H7 (cell line): ENCODE results near the gene SPATC1L. TPM values are rescaled to one million over a fixed set of nuclear protein-coding genes. Genes with fewer than 3 reads are reported as not detected.
"Not testable (repeated sequence)": the region's sequence is repeated elsewhere in the genome, so short reads cannot be mapped to it uniquely, and the experiment has no call there.

Experiments
- DNase-seq: peaks from one replicate; pipeline ENCODE4 v3.0.0; 2012
- H3K27me3 ChIP-seq: 2 replicates; pipeline ENCODE4 v1.6.0; 2011; ENCODE audit warnings: mild to moderate bottlenecking, low read length; ENCODE audit not compliant: control insufficient read depth, insufficient read depth
- H3K36me3 ChIP-seq: replicated peaks from 2 replicates; pipeline ENCODE4 v1.5.1; 2011; ENCODE audit warnings: low read length; ENCODE audit not compliant: control insufficient read depth, insufficient read depth
- H3K4me3 ChIP-seq: 2 replicates; pipeline ENCODE4 v1.5.1; 2011; ENCODE audit warnings: low read depth, mild to moderate bottlenecking, control low read depth, low read length, moderate library complexity; ENCODE audit not compliant: insufficient read depth
- total RNA-seq: library from RNA; depleted of rRNA; stranded (reverse); fragments of >200 nt; shearing (Covaris generic); gene quantifications from 2 replicates; pipeline ENCODE4 v1.2.3, GENCODE V29; 2014

SPATC1L gene
- total RNA-seq, 1 experiment from 2014 or later: 35.5 TPM

GRCh38 chr21:46150491-46151121 lies 33.7 kb downstream of the SPATC1L start:
- Histone ChIP-seq H3K36me3 (no peaks in the 10 kb centered on the region), H3K4me3 (no peak overlapping the region), H3K27me3 (no peaks in the 10 kb centered on the region)
- peak; percentile 59 for DNase-seq

- no peak for DNase-seq
- Histone ChIP-seq H3K36me3 (no peaks in the 10 kb centered on the region), H3K4me3 (no peak overlapping the region), H3K27me3 (no peaks in the 10 kb centered on the region)
Measured at GRCh38 chr21:46150073-46150472, 34.2 kb downstream of the SPATC1L start.

GRCh38 chr21:46149205-46149901 lies 34.9 kb downstream of the SPATC1L start:
- DNase-seq: peak; percentile 50
- H3K36me3 ChIP-seq: no peaks in the 10 kb centered on the region
- H3K4me3 ChIP-seq: no peak overlapping the region
- H3K27me3 ChIP-seq: no peaks in the 10 kb centered on the region

- H3K4me3 ChIP-seq: no peak overlapping the region
- no peaks in the 10 kb centered on the region for H3K36me3 ChIP-seq
- no peak for DNase-seq
- no peaks in the 10 kb centered on the region for H3K27me3 ChIP-seq
Measured at GRCh38 chr21:46148106-46148505, 36.2 kb downstream of the SPATC1L start.

GRCh38 chr21:46147429-46147828 lies 36.8 kb downstream of the SPATC1L start:
- DNase-seq: peak; percentile 89
- H3K4me3 ChIP-seq, H3K27me3 ChIP-seq, H3K36me3 ChIP-seq: not testable (repeated sequence)

- Histone ChIP-seq H3K4me3 (no peak overlapping the region), H3K27me3 (no peaks in the 10 kb centered on the region), H3K36me3 (no peaks in the 10 kb centered on the region)
- DNase-seq: peak; percentile 59
Measured at GRCh38 chr21:46146856-46147255, 37.4 kb downstream of the SPATC1L start.

GRCh38 chr21:46145840-46146691 lies 38.2 kb downstream of the SPATC1L start:
- no peaks in the 10 kb centered on the region for H3K36me3 ChIP-seq
- no peak overlapping the region for H3K4me3 ChIP-seq
- peaks cover 1% of the 10 kb centered on the region; the same call in 1 of the 2 replicates for H3K27me3 ChIP-seq
- peak; percentile 52 for DNase-seq

GRCh38 chr21:46145159-46145839 lies 39.0 kb downstream of the SPATC1L start:
- H3K4me3 ChIP-seq: no peak overlapping the region
- no peak for DNase-seq
- no peaks in the 10 kb centered on the region for H3K36me3 ChIP-seq
- peaks cover 1% of the 10 kb centered on the region; the same call in 1 of the 2 replicates for H3K27me3 ChIP-seq

GRCh38 chr21:46144464-46145070 lies 39.7 kb downstream of the SPATC1L start:
- Histone ChIP-seq H3K27me3 (peaks cover 2% of the 10 kb centered on the region; the same call in 1 of the 2 replicates), H3K36me3 (no peaks in the 10 kb centered on the region), H3K4me3 (no peak overlapping the region)
- DNase-seq: no peak

- Histone ChIP-seq H3K36me3 (no peaks in the 10 kb centered on the region), H3K27me3 (peaks cover 8% of the 10 kb centered on the region; the same call in 1 of the 2 replicates), H3K4me3 (no peak overlapping the region; the same call in 1 of the 2 replicates)
- no peak for DNase-seq
Measured at GRCh38 chr21:46142582-46143473, 41.4 kb downstream of the SPATC1L start.

- Histone ChIP-seq H3K4me3 (peak overlapping the region; percentile 13; the same call in 1 of the 2 replicates), H3K27me3 (peaks cover 8% of the 10 kb centered on the region; the same call in 1 of the 2 replicates), H3K36me3 (no peaks in the 10 kb centered on the region)
- DNase-seq: no peak
Measured at GRCh38 chr21:46141767-46142581, 42.3 kb downstream of the SPATC1L start.

- DNase-seq, H3K36me3 ChIP-seq, H3K27me3 ChIP-seq: not testable (repeated sequence)
- H3K4me3 ChIP-seq: peak overlapping the region; percentile 29; the same call in 1 of the 2 replicates
Measured at GRCh38 chr21:46140352-46141003, 43.8 kb downstream of the SPATC1L start.
